Measurements from ENCODE around the gene F13A1. TPM values are rescaled to one million over a fixed set of nuclear protein-coding genes. Genes with fewer than 3 reads are reported as not detected.

F13A1 gene
- total and polyA plus RNA-seq, 2 donors (not counting 3 experiments of a cell fraction or from before 2014, with no cell fraction given): not detected

DNA sequence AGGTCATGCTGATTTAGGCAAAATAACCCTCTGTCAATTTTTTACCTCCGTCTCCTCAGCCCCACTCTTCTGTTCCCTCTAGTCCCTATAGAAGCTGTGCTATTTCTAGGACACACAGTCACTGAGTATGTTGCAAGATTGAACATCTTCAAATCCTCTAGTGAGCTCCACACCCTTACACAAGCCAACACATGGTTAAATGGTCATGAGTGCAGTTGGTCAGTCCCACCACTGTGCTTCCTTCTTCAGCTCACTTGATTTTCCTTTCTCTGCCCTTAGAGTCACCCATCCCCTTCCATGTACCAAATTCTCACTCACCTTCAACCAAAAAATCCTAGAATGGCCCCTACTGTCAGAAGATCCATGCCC is 48.2 kb upstream of the F13A1 start:
- Histone ChIP-seq H3K9me1 (replicated peaks; ENCODE audit: control insufficient read depth, extremely low read depth, insufficient read depth, low read length) (no peaks in the 10 kb centered on the region), H3K27me3 (ENCODE audit: control insufficient read depth in 2 of 2, insufficient read depth in 2 of 2, low read length in 2 of 2) (no peaks in the 10 kb centered on the region), H3K4me3 (replicated peaks in 1 of 3; ENCODE audit: insufficient read depth in 1 of 3, low read depth in 1 of 3, low read length in 3 of 3) (no peak overlapping the region), H3K36me3 (ENCODE audit: control insufficient read depth in 2 of 2, extremely low read depth in 1 of 2, insufficient read depth in 2 of 2, low read length in 2 of 2) (no peaks in the 10 kb centered on the region), H3K4me2 (ENCODE audit: insufficient read depth, low read length) (no peak overlapping the region), H3K27ac (ENCODE audit: insufficient read depth, low read depth, low read length) (no peak overlapping the region), H4K20me1 (replicated peaks; ENCODE audit: control insufficient read depth, extremely low read depth, insufficient read depth, low read length) (no peaks in the 10 kb centered on the region), H2AFZ (ENCODE audit: low read depth, low read length) (no peak overlapping the region), H3K79me2 (ENCODE audit: control insufficient read depth, insufficient read depth, low read length) (no peaks in the 10 kb centered on the region), H3K9me3 (replicated peaks; ENCODE audit: control insufficient read depth, insufficient read depth, low read length) (no peaks in the 10 kb centered on the region), H3K4me1 (ENCODE audit: control insufficient read depth, extremely low read depth, insufficient read depth, low read length) (no peaks in the 10 kb centered on the region), H3K9ac (replicated peaks; ENCODE audit: extremely low read depth, insufficient read depth, low read length) (no peak overlapping the region)
- FAIRE-seq (no peak), DNase-seq (ENCODE audit: low read depth, low spot score) (no peak)
- intact Hi-C loops (cut with micrococcal nuclease): no loop called here
- ChIA-PET POLR2A (no interaction called here), CTCF (no interaction called here)
- no TSS peak for BruUV-seq (replicated peaks)
- TF ChIP-seq EZH2 (IDR thresholded peaks at IDR 0.05; ENCODE audit: borderline replicate concordance, low read depth, low read length, severe bottlenecking) (no peak), POLR2A (IDR thresholded peaks at IDR 0.05; ENCODE audit: low read depth, low read length) (no peak)
- TF ChIP-seq, protein P1, sequence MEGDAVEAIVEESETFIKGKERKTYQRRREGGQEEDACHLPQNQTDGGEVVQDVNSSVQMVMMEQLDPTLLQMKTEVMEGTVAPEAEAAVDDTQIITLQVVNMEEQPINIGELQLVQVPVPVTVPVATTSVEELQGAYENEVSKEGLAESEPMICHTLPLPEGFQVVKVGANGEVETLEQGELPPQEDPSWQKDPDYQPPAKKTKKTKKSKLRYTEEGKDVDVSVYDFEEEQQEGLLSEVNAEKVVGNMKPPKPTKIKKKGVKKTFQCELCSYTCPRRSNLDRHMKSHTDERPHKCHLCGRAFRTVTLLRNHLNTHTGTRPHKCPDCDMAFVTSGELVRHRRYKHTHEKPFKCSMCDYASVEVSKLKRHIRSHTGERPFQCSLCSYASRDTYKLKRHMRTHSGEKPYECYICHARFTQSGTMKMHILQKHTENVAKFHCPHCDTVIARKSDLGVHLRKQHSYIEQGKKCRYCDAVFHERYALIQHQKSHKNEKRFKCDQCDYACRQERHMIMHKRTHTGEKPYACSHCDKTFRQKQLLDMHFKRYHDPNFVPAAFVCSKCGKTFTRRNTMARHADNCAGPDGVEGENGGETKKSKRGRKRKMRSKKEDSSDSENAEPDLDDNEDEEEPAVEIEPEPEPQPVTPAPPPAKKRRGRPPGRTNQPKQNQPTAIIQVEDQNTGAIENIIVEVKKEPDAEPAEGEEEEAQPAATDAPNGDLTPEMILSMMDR (IDR thresholded peaks at IDR 0.05; ENCODE audit: extremely low read depth in 1 of 2, insufficient read depth in 1 of 2, low read depth in 1 of 2, low read length in 2 of 2): no peak
- dilution Hi-C loops (cut with MboI; ENCODE audit: extremely low pct_ligation_motif_present, low sequenced_read_pairs): no loop called here

DNA sequence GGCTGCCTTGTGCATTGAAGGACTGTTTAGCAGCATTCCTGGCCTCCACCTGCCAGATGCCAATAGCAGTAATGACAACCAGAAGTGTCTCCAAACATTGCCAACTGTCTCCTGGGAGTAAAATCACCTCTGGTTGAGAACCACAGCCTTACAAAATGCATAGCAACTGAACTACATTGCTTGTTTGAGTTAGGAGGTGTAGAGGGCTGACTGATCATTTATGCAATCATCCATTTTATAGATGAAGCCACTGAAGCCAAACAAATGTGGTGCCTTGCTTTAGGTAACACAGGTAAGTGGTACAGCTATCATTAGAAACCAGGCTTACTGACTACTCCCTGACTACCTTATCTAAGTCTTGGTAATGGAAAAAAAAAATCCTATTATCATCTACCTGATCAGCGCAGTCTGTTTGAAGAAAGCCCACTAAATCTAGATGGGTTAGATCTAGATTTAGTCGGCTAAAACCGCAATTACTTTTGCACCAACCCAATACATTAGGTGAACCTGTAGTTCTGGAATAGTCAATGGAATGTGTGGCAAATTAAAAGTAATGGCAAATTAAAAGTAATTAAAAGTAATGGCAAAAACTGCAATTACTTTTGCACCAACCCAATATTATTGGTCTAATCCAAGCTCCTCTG is 47.7 kb upstream of the F13A1 start:
- ChIA-PET POLR2A (no interaction called here), CTCF (no interaction called here)
- no peaks in the 10 kb centered on the region for H3K79me2 ChIP-seq (ENCODE audit: control insufficient read depth, insufficient read depth, low read length)
- no peaks in the 10 kb centered on the region for H3K4me1 ChIP-seq (ENCODE audit: control insufficient read depth, extremely low read depth, insufficient read depth, low read length)
- dilution Hi-C loops (cut with MboI; ENCODE audit: extremely low pct_ligation_motif_present, low sequenced_read_pairs): no loop called here
- intact Hi-C loops (cut with micrococcal nuclease): no loop called here
- H3K9me1 ChIP-seq (replicated peaks; ENCODE audit: control insufficient read depth, extremely low read depth, insufficient read depth, low read length): no peaks in the 10 kb centered on the region
- H3K36me3 ChIP-seq (ENCODE audit: control insufficient read depth in 2 of 2, extremely low read depth in 1 of 2, insufficient read depth in 2 of 2, low read length in 2 of 2): no peaks in the 10 kb centered on the region
- no peaks in the 10 kb centered on the region for H4K20me1 ChIP-seq (replicated peaks; ENCODE audit: control insufficient read depth, extremely low read depth, insufficient read depth, low read length)
- H3K9ac ChIP-seq (replicated peaks; ENCODE audit: extremely low read depth, insufficient read depth, low read length): no peak overlapping the region
- no peak overlapping the region for H3K4me2 ChIP-seq (ENCODE audit: insufficient read depth, low read length)
- H3K27ac ChIP-seq (ENCODE audit: insufficient read depth, low read depth, low read length): no peak overlapping the region
- no TSS peak for BruUV-seq (replicated peaks)
- H2AFZ ChIP-seq (ENCODE audit: low read depth, low read length): no peak overlapping the region
- no peak overlapping the region for H3K4me3 ChIP-seq (replicated peaks in 1 of 3; ENCODE audit: insufficient read depth in 1 of 3, low read depth in 1 of 3, low read length in 3 of 3)
- FAIRE-seq (no peak), DNase-seq (ENCODE audit: low read depth, low spot score) (no peak)
- TF ChIP-seq POLR2A (IDR thresholded peaks at IDR 0.05; ENCODE audit: low read depth, low read length) (no peak), FOS (IDR thresholded peaks at IDR 0.05; ENCODE audit: borderline replicate concordance, insufficient read depth, low read length) (no peak), JUN (IDR thresholded peaks at IDR 0.05; ENCODE audit: borderline replicate concordance, insufficient read depth, insufficient read length, low read depth) (no peak), MYC (IDR thresholded peaks at IDR 0.05; ENCODE audit: low read depth, low read length) (no peak), POLR2AphosphoS5 (IDR thresholded peaks at IDR 0.05; ENCODE audit: insufficient read depth, low read depth, low read length) (no peak), EZH2 (IDR thresholded peaks at IDR 0.05; ENCODE audit: borderline replicate concordance, low read depth, low read length, severe bottlenecking) (no peak), GATA2 (IDR thresholded peaks at IDR 0.05; ENCODE audit: insufficient read depth, insufficient read length, low read depth, low read length) (no peak)
- TF ChIP-seq, protein P1 (IDR thresholded peaks at IDR 0.05; ENCODE audit: extremely low read depth in 1 of 2, insufficient read depth in 1 of 2, low read depth in 1 of 2, low read length in 2 of 2): no peak
- TF ChIP-seq, protein P2, sequence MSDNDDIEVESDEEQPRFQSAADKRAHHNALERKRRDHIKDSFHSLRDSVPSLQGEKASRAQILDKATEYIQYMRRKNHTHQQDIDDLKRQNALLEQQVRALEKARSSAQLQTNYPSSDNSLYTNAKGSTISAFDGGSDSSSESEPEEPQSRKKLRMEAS (IDR thresholded peaks at IDR 0.05; ENCODE audit: insufficient read depth, insufficient read length): no peak
- H3K9me3 ChIP-seq (replicated peaks; ENCODE audit: control insufficient read depth, insufficient read depth, low read length): no peaks in the 10 kb centered on the region
- no peaks in the 10 kb centered on the region for H3K27me3 ChIP-seq (ENCODE audit: control insufficient read depth in 2 of 2, insufficient read depth in 2 of 2, low read length in 2 of 2)
